Measurements from ENCODE around the gene GLT6D1. TPM values are rescaled to one million over a fixed set of nuclear protein-coding genes. Genes with fewer than 3 reads are reported as not detected.

Gene GLT6D1
- total RNA-seq, 1 donor from 2014 or later = not detected

- no peak for ATAC-seq
Measured at GRCh38 chr9:135607401-135608293, 31.7 kb downstream of the GLT6D1 start.

GRCh38 chr9:135606885-135607259, 32.5 kb downstream of the GLT6D1 start:
- ATAC-seq = no peak

GRCh38 chr9:135605238-135605781, 34.0 kb downstream of the GLT6D1 start:
- ATAC-seq = no peak

GRCh38 chr9:135604437-135605237, 34.7 kb downstream of the GLT6D1 start:
- ATAC-seq = no peak

DNA sequence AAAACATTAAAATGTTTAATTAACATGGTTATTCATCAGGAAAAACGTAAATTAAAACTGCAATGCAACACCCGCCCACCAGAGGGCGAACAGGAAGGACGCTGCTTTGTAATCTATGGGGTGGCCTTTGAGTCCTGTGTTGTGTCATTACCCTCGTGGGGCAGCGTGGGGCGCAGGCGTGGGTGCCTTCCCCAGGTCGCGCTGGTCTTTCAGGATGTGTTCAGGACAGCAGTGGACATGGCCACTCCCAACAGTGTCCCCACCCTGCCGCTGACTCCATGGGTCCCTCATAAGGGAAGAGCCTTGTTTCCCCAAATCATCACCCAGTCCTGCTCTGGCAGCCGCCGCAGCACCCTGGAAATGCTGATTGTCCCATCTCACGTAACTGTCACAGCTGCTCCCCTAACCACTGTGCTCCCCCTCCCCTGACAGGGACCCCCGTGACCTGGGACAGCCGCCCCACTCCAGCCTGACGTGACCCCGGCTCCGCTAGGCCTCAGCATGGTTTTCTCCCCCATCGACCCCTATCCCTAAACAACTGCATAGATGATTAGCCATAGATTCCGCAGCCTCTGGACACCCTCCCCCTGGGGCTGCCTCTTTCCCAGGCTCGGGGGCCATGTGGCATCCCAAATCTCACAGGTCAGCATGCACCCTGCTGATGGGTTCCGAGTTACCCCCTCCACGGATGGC, 36.4 kb downstream of the GLT6D1 start:
- ATAC-seq = peak; percentile 41

- ATAC-seq = no peak
Measured at GRCh38 chr9:135601988-135602387, 37.4 kb downstream of the GLT6D1 start.

GRCh38 chr9:135600296-135600817, 39.0 kb downstream of the GLT6D1 start:
- ATAC-seq = no peak

GRCh38 chr9:135596211-135596610, 43.1 kb downstream of the GLT6D1 start:
- no peak for ATAC-seq

GRCh38 chr9:135592625-135593024, 46.7 kb downstream of the GLT6D1 start:
- ATAC-seq = no peak

GRCh38 chr9:135592331-135592590, 47.1 kb downstream of the GLT6D1 start:
- ATAC-seq = no peak

DNA sequence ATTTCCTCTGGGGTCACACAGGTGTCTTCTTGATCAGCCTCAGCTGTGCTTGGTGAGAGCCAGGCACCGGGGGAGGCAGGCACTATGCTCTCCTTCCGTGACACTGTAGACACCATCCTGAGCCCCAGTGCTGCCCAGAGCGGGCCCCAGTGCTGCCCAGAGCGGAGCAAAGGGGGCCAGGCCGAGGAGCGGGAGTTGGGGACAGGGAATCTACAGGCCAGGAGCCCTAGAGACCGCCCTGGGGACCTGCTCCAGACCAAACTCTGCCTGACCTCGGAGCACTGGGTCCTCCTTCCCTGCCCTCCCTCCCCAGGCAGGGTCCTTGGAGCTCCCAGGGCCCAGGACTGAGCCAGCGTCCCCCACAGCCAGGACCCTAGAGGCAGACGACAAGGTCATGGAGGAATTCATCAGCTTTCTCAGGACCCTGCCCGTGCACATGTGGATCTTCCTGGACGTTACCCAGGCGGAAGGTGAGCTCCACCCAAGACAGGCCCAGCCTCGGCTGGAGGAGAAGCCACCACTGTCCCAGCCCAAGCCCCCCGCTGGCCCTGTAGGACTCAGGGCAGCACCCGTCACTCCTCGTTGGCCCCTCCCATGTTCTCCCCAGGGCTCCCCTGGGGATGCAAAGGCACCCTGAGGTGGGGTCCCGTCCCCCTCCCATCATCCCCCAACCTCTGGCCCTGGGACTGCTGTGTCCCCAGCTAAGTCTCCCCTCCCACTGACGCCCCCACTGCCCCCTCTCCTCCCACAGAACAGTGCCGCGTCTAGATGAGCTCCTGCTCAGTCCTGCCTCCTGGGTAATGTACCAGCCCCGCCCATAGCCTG, 47.6 kb downstream of the GLT6D1 start:
- ATAC-seq = no peak

- ATAC-seq = no peak
Measured at GRCh38 chr9:135590486-135591079, 48.8 kb downstream of the GLT6D1 start.

DNA sequence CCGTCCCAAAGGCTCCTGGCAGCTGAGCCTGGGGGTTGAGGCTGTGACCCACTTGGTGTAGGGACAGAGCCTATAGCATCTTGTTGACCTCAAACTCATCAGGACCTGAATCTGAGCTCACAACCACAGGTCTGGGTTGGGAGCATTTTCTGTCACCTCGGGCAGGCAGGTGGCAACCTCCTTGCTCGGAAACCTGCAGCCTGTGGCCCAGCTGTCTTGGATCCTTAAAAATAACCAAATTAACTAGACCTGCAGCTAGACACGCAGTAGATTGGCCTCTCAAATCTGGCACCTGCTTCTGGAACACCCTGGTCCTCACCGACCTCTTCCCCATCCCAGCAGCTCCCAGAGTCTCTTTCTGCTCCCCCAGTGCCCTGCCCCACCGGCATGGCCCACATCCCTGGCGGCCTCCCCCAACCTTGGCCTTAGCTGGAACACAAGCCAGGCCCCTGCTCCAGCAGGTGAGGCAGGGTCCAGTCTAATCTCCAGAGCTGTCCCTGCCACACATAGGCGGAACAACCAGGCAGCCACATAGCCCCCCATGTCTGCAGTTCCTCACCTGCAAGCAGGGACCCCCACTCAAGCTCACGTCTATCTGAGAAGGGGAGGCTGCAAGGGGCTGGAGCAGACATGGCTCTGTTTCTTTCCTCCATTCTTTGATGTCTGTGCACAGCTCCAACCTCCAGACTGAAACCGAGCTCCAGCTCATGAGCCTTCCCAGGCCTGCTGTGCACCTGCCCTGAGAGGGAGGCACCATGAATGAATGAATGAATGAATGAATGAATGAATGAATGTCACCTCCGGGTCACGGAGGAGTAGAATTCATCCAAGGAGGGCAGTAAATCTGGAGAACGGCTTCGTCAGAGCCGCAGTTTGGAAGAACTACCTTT, 49.5 kb downstream of the GLT6D1 start:
- no peak for ATAC-seq

DNA sequence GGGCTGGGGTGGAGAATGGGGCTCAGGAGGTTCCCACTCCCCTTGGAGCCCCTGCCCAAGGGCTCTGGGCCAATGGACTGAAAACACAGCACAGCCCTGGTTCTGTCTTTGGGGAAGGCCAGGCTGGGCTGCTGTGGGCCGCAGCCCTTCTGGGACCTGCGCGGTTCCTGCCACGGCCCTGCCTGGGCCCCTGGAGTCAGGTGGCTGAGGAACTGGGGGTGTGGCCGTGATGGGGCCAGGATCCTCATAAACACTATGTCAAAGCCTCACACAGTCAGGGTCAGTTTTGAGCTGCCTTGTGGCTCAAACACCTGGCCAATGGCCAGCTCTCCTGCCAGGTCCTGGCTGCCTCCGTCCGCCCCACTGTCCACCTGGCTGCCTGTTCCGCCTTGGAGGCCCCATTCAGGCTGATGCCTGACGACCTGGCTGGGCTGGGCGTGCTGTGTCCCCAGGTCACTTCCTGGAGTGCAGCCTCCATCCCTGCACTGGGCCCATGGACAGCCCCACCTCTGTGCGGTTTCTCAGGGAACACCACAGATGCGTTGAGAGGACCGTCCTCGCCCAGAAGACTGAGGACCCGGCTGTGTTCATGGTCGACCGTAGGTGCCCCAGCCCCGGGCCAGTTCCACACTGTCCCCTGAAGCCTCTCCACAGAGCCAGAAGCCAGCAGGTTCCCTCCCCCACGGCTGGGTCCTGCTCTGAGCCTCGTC, 50.3 kb downstream of the GLT6D1 start:
- ATAC-seq = no peak

- no peak for ATAC-seq
Measured at GRCh38 chr9:135588371-135588770, 51.0 kb downstream of the GLT6D1 start.

- no peak for ATAC-seq
Measured at GRCh38 chr9:135587658-135588057, 51.7 kb downstream of the GLT6D1 start.

DNA sequence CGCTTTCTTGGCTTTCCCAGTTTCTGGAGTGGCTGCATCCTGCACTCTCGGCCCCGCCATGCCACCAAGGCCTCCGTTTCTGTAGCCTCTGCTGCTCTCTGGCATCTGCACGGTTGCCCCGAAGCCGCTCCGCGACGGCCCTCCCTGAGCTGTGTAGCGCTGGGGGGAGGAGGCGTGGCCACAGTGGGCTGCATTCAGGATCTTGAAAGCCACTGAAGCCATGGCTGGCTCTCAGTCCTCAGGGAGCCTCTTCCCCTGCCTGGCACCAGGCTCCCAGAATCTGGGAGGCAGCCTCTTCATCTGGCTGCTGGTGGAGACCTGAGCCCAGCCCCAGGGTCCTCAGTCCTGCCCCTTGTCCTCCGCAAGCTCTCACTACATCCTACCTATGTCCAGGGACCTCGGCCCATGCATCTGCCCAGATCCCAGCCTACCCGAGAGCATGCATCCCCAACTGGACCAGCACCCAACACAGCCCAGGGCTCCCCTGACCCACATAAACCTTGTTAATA, 52.7 kb downstream of the GLT6D1 start:
- no peak for ATAC-seq

DNA sequence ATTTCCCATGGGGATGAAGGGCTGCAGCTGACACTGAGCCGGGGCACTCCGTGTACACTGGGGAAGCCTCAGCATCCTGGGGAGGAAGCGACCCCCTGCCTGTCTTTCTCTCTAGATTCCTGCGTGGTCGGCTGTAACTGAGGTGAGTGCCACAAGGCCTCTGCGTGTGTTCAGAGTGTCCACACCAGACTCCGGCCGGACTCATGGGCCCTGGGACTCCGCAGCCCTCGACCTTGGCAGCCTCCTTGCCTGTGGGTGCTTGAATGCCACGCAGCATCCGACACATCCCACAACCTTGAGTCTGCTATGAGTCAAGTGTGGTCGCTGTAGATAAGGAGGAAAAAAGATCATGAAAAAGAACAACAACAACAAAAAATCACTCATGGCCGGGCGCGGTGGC, 54.4 kb downstream of the GLT6D1 start:
- no peak for ATAC-seq

- ATAC-seq = no peak
Measured at GRCh38 chr9:135584371-135584770, 55.0 kb downstream of the GLT6D1 start.

DNA sequence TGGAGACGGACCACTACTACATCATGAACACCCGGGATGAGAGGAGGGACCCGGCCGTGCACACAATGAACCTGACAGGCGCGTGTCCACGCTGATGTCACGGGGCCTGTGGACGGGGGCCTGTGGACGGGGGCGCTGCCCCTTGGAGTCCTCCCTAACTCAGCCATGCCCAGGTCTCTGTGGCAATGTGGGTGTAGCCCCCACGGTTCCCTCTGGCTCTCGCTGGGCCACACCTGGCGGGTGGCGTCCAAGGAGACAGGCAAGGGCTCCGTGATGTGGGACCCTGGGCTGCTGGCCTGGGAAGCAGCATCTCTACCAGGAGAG, 55.7 kb downstream of the GLT6D1 start:
- no peak for ATAC-seq

All from esophagus mucosa (tissue), 1 donor.